PFSK-1 (cell line): ENCODE data around the gene COL19A1.

Experiments used
- FOXP2 ChIP-seq: optimal IDR thresholded peaks from 2 replicates; pipeline ENCODE3; 2011; ENCODE audit warnings: borderline replicate concordance, control low read depth, inconsistent platforms; ENCODE audit not compliant: insufficient read depth; ENCODE audit errors: extremely low read length, extremely low read depth
- POLR2AphosphoS5 ChIP-seq: IDR thresholded peaks from 2 replicates; pipeline ENCODE4 v1.6.1; 2012; ENCODE audit warnings: low read depth, mild to moderate bottlenecking, control low read depth, low read length, moderate library complexity
- REST ChIP-seq, 2 experiments: IDR thresholded peaks; 2 replicates each; pipeline versions ENCODE4 v1.6.1 to v1.8.0; 2011 to 2012; ENCODE audit warnings: low read depth in 2 of 2, low read length in 2 of 2, control low read depth in 1 of 2, inconsistent platforms in 1 of 2, mild to moderate bottlenecking in 1 of 2, moderate library complexity in 1 of 2; ENCODE audit not compliant: insufficient read depth in 1 of 2
- SIN3A ChIP-seq: IDR thresholded peaks from 2 replicates; pipeline ENCODE4 v1.6.1; 2012; ENCODE audit warnings: mild to moderate bottlenecking, low read length, moderate library complexity, borderline replicate concordance; ENCODE audit not compliant: insufficient read depth
- TAF1 ChIP-seq: IDR thresholded peaks from 2 replicates; pipeline ENCODE4 v1.6.1; 2012; ENCODE audit warnings: low read length, control low read depth, borderline replicate concordance; ENCODE audit not compliant: insufficient read depth

COL19A1 gene

GRCh38 chr6:69918813-69919475 is 52.6 kb downstream of the COL19A1 start:
- TF ChIP-seq SIN3A (no peak), TAF1 (no peak), POLR2AphosphoS5 (no peak), REST (IDR thresholded peaks at IDR 0.05; ENCODE audit: insufficient read depth in 1 of 2, low read depth in 2 of 2, low read length in 2 of 2) (no peak), FOXP2 (no peak)

- TF ChIP-seq FOXP2 = no peak
- no peak for TF ChIP-seq SIN3A
- TF ChIP-seq REST (IDR thresholded peaks at IDR 0.05; ENCODE audit: insufficient read depth in 1 of 2, low read depth in 2 of 2, low read length in 2 of 2) = no peak
These were observed 60.4 kb downstream of the COL19A1 start for GRCh38 chr6:69926745-69927144.

- TF ChIP-seq SIN3A (no peak), TAF1 (no peak), REST (IDR thresholded peaks at IDR 0.05; ENCODE audit: insufficient read depth in 1 of 2, low read depth in 2 of 2, low read length in 2 of 2) (no peak), FOXP2 (no peak), POLR2AphosphoS5 (no peak)
These were observed 66.9 kb downstream of the COL19A1 start for GRCh38 chr6:69933239-69933638.

- TF ChIP-seq FOXP2 (no peak), SIN3A (no peak), REST (IDR thresholded peaks at IDR 0.05; ENCODE audit: insufficient read depth in 1 of 2, low read depth in 2 of 2, low read length in 2 of 2) (no peak), TAF1 (no peak), POLR2AphosphoS5 (no peak)
These were observed 68.7 kb downstream of the COL19A1 start for GRCh38 chr6:69935079-69935478.

GRCh38 chr6:69936674-69937363 is 70.5 kb downstream of the COL19A1 start:
- TF ChIP-seq REST (IDR thresholded peaks at IDR 0.05; ENCODE audit: insufficient read depth in 1 of 2, low read depth in 2 of 2, low read length in 2 of 2) (no peak), FOXP2 (no peak), TAF1 (no peak)
